A673 (cell line): ENCODE measurements around the gene INAVA.

ENCODE experiments used
- CTCF ChIP-seq: fragments of 300-800, 200-600 bp; sonication (generic); conservative IDR thresholded peaks from 2 replicates; pipeline ENCODE4 v1.5.1; 2017; ENCODE audit warnings: low read depth, mild to moderate bottlenecking, antibody characterized with exemption, low read length, moderate library complexity, mixed read lengths
- EZH2 ChIP-seq: fragments of 200-600 bp; sonication (generic); IDR thresholded peaks from 2 replicates; pipeline ENCODE4 v1.6.1; 2017; ENCODE audit warnings: borderline replicate concordance, low read depth, mild to moderate bottlenecking, mixed read lengths, antibody characterized with exemption, low read length; ENCODE audit not compliant: poor library complexity, severe bottlenecking

- no peak for TF ChIP-seq CTCF
- TF ChIP-seq EZH2 = no peak
Observed at GRCh38 chr1:200917291-200917817, 22.7 kb downstream of the INAVA start.
